Occipital lobe (tissue), 2 donors: ENCODE results near the gene GTSF1L. TPM values are rescaled to one million over a fixed set of nuclear protein-coding genes. Genes with fewer than 3 reads are reported as not detected.

ENCODE experiments used
- DNase-seq: peaks from one replicate; lab custom pipeline; 2025; lab: John Stamatoyannopoulos, UW
- total RNA-seq: library from RNA; depleted of rRNA; stranded (reverse); fragments of >200 nt; gene quantifications from one replicate; pipeline ENCODE4 v1.2.3, GENCODE V29; 2014

The GTSF1L gene
- total RNA-seq, 1 donor from 2014 or later, result not detected

- DNase-seq, result no peak
These were observed 9.8 kb downstream of the GTSF1L start for GRCh38 chr20:43716757-43717615.

- no peak for DNase-seq
These were observed 10.7 kb downstream of the GTSF1L start for GRCh38 chr20:43716123-43716522.

GRCh38 chr20:43715511-43715910, 11.3 kb downstream of the GTSF1L start:
- no peak for DNase-seq

GRCh38 chr20:43715044-43715443, 11.8 kb downstream of the GTSF1L start:
- no peak for DNase-seq

GRCh38 chr20:43711098-43711654, 15.6 kb downstream of the GTSF1L start:
- DNase-seq, result no peak

GRCh38 chr20:43710370-43711044, 16.3 kb downstream of the GTSF1L start:
- DNase-seq, result no peak

GRCh38 chr20:43702502-43702901, 24.3 kb downstream of the GTSF1L start:
- no peak for DNase-seq

GRCh38 chr20:43700627-43701026, 26.2 kb downstream of the GTSF1L start:
- no peak for DNase-seq

- DNase-seq, result no peak
These were observed 26.7 kb downstream of the GTSF1L start for GRCh38 chr20:43699941-43700565.

- no peak for DNase-seq
These were observed 31.2 kb downstream of the GTSF1L start for GRCh38 chr20:43695571-43695970.

GRCh38 chr20:43694763-43695162, 32.0 kb downstream of the GTSF1L start:
- DNase-seq, result no peak

- DNase-seq, result no peak
These were observed 34.8 kb downstream of the GTSF1L start for GRCh38 chr20:43691928-43692524.

- DNase-seq, result no peak
These were observed 35.7 kb downstream of the GTSF1L start for GRCh38 chr20:43690943-43691598.

GRCh38 chr20:43689165-43689564, 37.6 kb downstream of the GTSF1L start:
- no peak for DNase-seq

GRCh38 chr20:43686820-43687219, 40.0 kb downstream of the GTSF1L start:
- DNase-seq, result no peak

GRCh38 chr20:43682446-43682845, 44.4 kb downstream of the GTSF1L start:
- DNase-seq, result no peak

GRCh38 chr20:43681991-43682410, 44.8 kb downstream of the GTSF1L start:
- DNase-seq, result no peak

- no peak for DNase-seq
These were observed 45.3 kb downstream of the GTSF1L start for GRCh38 chr20:43681468-43681942.

- DNase-seq, result no peak
These were observed 45.8 kb downstream of the GTSF1L start for GRCh38 chr20:43680981-43681380.

GRCh38 chr20:43676368-43676767, 50.4 kb downstream of the GTSF1L start:
- DNase-seq, result no peak
